Natural killer cell treated with Interleukin-12 subunit alpha and Interleukin-12 subunit beta and Interleukin-15 and Interleukin-18, amount 100 ng/mL, for 72 hours (primary cell): ENCODE data around the gene MUC5B. TPM values are rescaled to one million over a fixed set of nuclear protein-coding genes. Genes with fewer than 3 reads are reported as not detected.

ENCODE experiments used
- ATAC-seq, 2 donors: fragments of 150-1000 bp; cut with Tn5 transposase in 1 of 2; sonication (Bioruptor Pico), chemical (Tn5 transposase) in 1 of 2; 2 replicates each; pipeline ENCODE4 v1.10.0; 2021
- DNase-seq: peaks from one replicate; pipeline ENCODE4 v3.0.0; 2022; ENCODE audit warnings: low spot score
- H3K27ac Mint-ChIP-seq, 2 donors: 1 replicate in 1 of 2; 2 replicates in 1 of 2; pipeline ENCODE4 v1.8.0; 2022; ENCODE audit warnings: mixed read lengths in 2 of 2, mild to moderate bottlenecking in 1 of 2, moderate library complexity in 1 of 2
- H3K27me3 Mint-ChIP-seq, 2 donors: 1 replicate in 1 of 2; 2 replicates in 1 of 2; pipeline ENCODE4 v1.8.0; 2022; ENCODE audit warnings: mixed read lengths in 2 of 2
- H3K36me3 Mint-ChIP-seq: one replicate; pipeline ENCODE4 v1.8.0; 2022; ENCODE audit warnings: mixed read lengths
- H3K4me1 Mint-ChIP-seq, 2 donors: 1 replicate in 1 of 2; 2 replicates in 1 of 2; pipeline ENCODE4 v1.8.0; 2022; ENCODE audit warnings: low read depth in 2 of 2, mixed read lengths in 2 of 2, mild to moderate bottlenecking in 1 of 2
- H3K4me3 Mint-ChIP-seq: one replicate; pipeline ENCODE4 v1.8.0; 2022; ENCODE audit warnings: mixed read lengths
- H3K9me3 Mint-ChIP-seq: 2 replicates; pipeline ENCODE4 v1.8.0; 2022; ENCODE audit warnings: mixed read lengths
- total RNA-seq, 2 donors: library from RNA; stranded (reverse); gene quantifications; one replicate each; pipeline ENCODE4 v1.2.3, GENCODE V29; 2022

Gene MUC5B
- total RNA-seq, 2 donors from 2014 or later = not detected

DNA sequence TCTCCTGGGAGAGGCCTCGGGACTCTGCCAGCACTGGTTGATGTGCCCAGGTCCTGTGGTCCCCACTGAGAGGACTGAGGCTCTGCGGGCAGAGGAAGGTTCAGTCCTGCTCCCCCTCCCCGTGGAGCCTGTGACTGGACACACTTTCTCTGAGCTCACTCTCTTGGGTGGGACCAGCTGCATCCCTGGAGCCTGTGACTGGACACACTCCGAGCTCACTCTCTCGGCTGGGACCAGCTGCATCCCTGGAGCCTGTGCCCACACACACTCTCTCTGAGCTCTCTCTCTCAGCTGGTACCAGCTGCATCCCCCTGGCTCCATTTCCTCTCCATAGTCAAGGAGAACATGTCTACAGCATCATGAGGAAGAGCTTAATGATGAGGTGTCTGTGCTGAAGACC lies 47.1 kb downstream of the MUC5B start:
- no peaks in the 10 kb centered on the region for H3K36me3 Mint-ChIP-seq
- no peaks in the 10 kb centered on the region for H3K27me3 Mint-ChIP-seq
- no peaks in the 10 kb centered on the region for H3K9me3 Mint-ChIP-seq
- no peak for DNase-seq
- H3K4me1 Mint-ChIP-seq = peaks cover 0 to 9% of the 10 kb centered on the region in 2 donors
- no peak for ATAC-seq
- H3K4me3 Mint-ChIP-seq = no peak overlapping the region
- no peak overlapping the region for H3K27ac Mint-ChIP-seq

DNA sequence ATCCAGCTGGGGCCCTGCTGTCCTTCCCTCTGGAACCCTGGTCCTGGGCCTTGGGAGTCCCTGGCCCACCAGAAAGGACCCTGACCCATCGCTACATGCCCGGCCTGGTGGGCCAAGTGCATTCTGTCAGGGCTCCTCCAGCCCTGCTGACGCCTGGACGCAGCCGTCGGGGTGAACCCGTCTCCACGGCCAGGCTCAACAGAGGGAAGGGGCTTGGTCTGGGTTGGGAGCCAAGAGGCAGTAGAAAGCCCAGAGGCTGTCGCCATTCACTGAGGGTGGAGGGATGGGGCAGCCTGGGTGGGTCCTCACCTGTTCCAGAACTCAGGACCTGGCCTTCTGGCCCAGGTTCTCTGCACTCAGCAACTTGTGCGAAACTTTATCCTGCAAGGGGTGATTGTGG lies 47.6 kb downstream of the MUC5B start:
- Mint-ChIP-seq H3K27me3 (no peaks in the 10 kb centered on the region), H3K36me3 (no peaks in the 10 kb centered on the region), H3K4me3 (no peak overlapping the region), H3K9me3 (no peaks in the 10 kb centered on the region), H3K27ac (no peak overlapping the region), H3K4me1 (peaks cover 0 to 9% of the 10 kb centered on the region in 2 donors)
- no peak for DNase-seq
- ATAC-seq = no peak

DNA sequence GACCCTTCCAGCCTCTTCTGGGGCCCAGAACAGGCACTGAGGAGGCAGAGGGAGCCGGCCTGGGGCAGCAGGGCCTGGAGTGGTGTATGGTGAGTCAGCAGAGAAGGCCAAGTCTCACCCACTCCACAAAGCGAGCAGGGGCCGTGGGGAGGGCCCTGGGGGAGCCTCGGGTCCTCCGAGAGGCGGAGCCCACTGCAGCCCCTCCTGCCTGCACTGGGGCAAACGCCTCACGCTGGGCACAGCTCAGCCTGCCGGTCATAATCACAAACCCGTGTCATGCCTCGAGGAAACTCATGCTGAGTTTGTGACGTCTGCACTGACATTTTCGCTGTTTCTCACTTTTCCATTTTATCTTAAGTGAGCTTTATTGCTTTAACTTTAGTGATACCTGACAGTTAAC lies 48.1 kb downstream of the MUC5B start:
- ATAC-seq (peak in 1 of 2 donors; percentile 6), DNase-seq (no peak)
- H3K36me3 Mint-ChIP-seq = no peaks in the 10 kb centered on the region
- H3K9me3 Mint-ChIP-seq = no peaks in the 10 kb centered on the region
- no peaks in the 10 kb centered on the region for H3K27me3 Mint-ChIP-seq
- H3K27ac Mint-ChIP-seq = no peak overlapping the region
- H3K4me3 Mint-ChIP-seq = no peak overlapping the region
- H3K4me1 Mint-ChIP-seq = peaks cover 5 to 9% of the 10 kb centered on the region in 2 donors

DNA sequence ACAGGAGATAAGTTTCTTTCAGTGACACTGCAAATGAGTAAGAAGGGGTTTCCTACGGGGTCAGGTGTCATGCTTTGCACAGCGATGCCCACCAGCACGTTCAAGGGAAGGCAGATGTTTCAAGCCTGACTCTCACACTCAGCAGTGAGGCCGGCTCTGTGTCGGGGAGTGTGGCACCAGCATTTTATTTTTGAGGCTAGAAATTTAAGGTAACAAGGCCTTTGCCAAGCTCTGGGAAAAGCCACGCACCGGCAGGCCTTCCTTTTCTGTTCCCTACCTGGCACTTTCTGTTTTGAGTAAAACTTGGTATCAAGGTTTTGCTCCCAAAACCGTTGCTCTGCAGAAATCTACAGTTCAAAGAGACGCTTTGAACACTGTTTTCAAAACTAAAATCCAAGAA lies 48.5 kb downstream of the MUC5B start:
- no peak for DNase-seq
- Mint-ChIP-seq H3K4me3 (no peak overlapping the region), H3K27ac (no peak overlapping the region), H3K36me3 (no peaks in the 10 kb centered on the region), H3K27me3 (no peaks in the 10 kb centered on the region), H3K4me1 (peaks cover 5 to 9% of the 10 kb centered on the region in 2 donors), H3K9me3 (no peaks in the 10 kb centered on the region)
- ATAC-seq = no peak

DNA sequence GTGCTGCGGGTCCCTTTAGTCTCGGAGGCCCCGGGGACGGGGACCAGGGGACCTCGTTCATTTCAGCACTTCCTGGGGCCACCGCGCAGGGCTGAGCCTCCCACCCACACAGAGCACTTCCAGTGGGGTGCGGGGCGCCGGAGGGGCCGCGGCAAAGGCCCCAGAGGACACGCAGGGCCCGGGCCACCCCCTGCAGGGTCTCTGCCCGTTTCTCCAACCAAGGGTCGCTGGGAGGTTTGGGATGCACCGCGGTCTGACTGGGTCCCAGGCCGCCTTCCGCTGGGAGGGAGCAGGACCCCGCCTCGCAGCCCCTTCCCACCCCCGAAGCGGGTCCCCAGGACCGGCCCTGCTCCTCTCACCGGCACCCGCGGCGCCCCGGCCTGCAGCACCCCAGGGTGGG lies 49.1 kb downstream of the MUC5B start:
- DNase-seq (no peak), ATAC-seq (peak in 1 of 2 donors; percentile 6)
- peaks cover 5 to 6% of the 10 kb centered on the region in 2 donors for H3K4me1 Mint-ChIP-seq
- no peaks in the 10 kb centered on the region for H3K9me3 Mint-ChIP-seq
- H3K4me3 Mint-ChIP-seq = no peak overlapping the region
- no peaks in the 10 kb centered on the region for H3K27me3 Mint-ChIP-seq
- H3K36me3 Mint-ChIP-seq = no peaks in the 10 kb centered on the region
- H3K27ac Mint-ChIP-seq = no peak overlapping the region

DNA sequence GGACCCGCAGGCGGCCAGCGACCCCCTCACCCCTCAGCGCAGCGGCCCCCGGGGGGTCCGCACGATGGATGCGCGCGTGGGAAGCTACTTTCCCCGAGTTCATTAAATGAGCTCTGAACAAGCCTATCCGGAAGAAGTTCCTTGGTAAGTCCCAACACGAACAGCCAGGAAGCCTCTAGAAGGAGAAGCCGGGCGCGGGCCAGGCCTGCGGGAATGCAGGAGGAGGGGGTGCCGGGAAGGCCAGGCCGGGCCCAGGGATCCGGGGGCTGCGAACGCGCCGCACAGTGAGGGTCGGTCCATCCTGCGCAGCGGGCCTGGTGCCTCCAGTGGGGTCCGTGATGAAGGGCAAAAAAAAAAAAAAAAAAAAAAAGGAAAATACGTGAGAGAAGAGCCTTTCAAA lies 49.7 kb downstream of the MUC5B start:
- Mint-ChIP-seq H3K9me3 (no peaks in the 10 kb centered on the region), H3K27ac (no peak overlapping the region), H3K4me3 (no peak overlapping the region), H3K36me3 (no peaks in the 10 kb centered on the region), H3K4me1 (peaks cover 0 to 7% of the 10 kb centered on the region in 2 donors), H3K27me3 (no peaks in the 10 kb centered on the region)
- no peak for DNase-seq
- no peak for ATAC-seq

DNA sequence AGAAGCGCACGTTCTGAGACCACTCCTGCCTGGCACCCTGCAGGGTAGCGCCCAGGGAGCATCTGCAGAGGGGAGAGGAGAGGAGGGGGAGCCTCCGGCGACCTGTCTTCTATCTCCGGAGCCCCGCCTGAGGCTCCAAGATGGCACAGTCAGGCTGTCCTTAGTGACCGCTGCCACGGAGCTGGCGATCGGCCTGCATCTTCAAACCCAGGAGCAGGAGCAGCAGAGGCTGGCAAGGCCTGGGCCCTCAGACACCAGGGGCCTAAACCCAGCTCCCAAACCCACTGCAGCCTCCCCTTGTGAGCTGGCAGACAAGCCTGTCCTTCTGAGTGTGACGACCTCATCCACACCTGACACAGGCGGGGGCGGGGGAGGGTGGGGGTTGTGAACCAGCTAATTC lies 51.6 kb downstream of the MUC5B start:
- Mint-ChIP-seq H3K36me3 (no peaks in the 10 kb centered on the region), H3K27me3 (no peaks in the 10 kb centered on the region), H3K9me3 (no peaks in the 10 kb centered on the region), H3K4me1 (peaks cover 0 to 10% of the 10 kb centered on the region in 2 donors), H3K4me3 (no peak overlapping the region), H3K27ac (no peak overlapping the region)
- ATAC-seq (no peak), DNase-seq (no peak)

DNA sequence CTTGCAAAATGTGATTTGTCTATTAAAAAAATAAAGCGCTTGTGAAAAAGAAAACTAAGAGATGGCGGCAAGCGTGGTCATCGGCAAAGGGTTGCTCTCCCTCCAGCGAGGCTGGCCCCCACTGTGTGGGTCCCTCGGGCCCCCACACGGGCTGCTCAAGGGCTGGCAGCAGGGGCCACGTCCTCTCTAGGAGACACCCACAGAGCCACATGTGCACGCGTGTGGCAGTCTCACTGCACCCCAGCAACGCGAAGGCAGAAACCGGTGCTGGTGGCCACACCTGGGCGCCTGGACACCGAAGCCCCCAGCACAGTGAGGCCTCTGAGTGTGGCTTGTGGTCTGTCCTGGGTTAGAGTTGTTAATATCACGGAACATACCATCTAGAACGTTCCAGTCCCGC lies 52.2 kb downstream of the MUC5B start:
- H3K9me3 Mint-ChIP-seq = no peaks in the 10 kb centered on the region
- peaks cover 0 to 10% of the 10 kb centered on the region in 2 donors for H3K4me1 Mint-ChIP-seq
- ATAC-seq (no peak), DNase-seq (no peak)
- H3K36me3 Mint-ChIP-seq = no peaks in the 10 kb centered on the region
- H3K27ac Mint-ChIP-seq = no peak overlapping the region
- H3K27me3 Mint-ChIP-seq = no peaks in the 10 kb centered on the region
- H3K4me3 Mint-ChIP-seq = no peak overlapping the region

DNA sequence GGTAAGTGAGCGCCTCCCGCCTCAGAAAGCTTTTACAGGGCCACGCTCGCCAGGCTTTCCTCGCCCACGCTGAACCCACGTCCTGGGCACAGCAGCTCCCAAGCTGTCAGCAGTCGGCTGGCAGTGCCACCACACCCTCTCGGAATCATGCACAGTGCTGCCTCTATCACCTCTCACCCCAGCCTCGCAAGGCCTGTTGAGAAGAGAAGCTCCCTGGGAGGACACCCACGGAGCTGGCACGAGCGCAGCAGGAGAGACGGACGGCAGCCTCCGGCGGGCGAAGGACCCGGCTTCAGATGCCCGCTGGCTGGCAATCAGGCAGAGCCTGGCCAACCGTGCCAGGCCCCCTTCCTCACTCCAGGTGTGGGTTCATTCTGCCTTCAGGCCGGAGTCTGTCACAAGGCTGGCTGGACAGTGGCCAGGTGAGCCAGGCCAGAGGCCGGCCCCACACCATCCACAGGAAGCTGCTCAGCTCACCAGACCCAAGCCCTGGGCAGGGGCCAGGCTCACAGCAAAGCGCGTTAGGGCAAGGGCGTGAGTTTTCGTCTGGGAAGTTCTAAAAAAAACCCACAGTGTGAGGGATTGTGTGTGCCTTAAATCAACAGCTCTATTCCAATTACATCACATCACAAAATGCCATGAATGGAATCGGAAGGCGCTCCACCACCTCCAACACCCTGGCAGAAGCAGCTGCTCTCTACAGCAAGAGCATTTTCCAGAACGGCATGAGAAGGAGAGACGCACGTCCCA lies 53.4 kb downstream of the MUC5B start:
- no peak overlapping the region for H3K27ac Mint-ChIP-seq
- H3K4me1 Mint-ChIP-seq = peaks cover 0 to 10% of the 10 kb centered on the region in 2 donors
- no peak for ATAC-seq
- no peaks in the 10 kb centered on the region for H3K27me3 Mint-ChIP-seq
- H3K4me3 Mint-ChIP-seq = no peak overlapping the region
- no peaks in the 10 kb centered on the region for H3K36me3 Mint-ChIP-seq
- no peaks in the 10 kb centered on the region for H3K9me3 Mint-ChIP-seq
- DNase-seq = no peak

DNA sequence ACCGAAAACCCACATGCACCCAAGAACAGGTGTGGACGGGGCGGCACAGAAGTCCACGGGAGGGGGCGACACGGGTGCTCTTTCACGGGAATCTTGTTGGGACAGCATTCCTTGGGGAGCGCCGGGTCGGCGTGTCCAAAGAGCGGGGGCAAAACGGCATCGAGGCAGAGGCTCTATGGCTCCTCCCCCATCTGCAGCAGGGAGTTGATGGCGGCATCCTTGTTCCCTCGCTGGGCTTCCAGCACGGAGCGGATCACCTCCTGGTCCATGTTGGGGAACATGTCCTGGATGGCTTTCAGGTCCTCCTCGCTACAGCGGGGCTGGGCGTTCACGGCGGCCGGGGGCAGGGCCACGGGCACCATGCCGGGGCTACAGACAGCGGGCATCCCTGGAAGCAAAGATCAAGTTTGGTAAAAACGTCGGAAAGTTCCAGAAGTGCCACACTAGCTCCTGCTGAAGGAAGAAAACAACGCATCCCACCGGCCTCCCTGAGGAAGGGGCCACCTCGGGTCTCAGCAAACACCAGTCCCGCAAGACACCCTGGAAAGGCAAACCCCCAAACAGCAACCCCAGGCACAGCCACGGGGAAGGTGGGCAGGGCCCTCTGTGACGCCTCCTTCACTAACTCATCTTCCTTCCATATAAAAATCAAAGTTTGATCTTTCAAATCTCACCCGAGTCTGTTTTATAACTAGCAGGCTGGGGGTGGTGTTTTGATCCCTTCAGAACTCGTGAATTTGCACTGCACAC lies 54.2 kb downstream of the MUC5B start:
- Mint-ChIP-seq H3K4me3 (no peak overlapping the region), H3K4me1 (peaks cover 0 to 10% of the 10 kb centered on the region in 2 donors), H3K9me3 (no peaks in the 10 kb centered on the region), H3K36me3 (no peaks in the 10 kb centered on the region), H3K27me3 (no peaks in the 10 kb centered on the region), H3K27ac (no peak overlapping the region)
- ATAC-seq (no peak), DNase-seq (no peak)

DNA sequence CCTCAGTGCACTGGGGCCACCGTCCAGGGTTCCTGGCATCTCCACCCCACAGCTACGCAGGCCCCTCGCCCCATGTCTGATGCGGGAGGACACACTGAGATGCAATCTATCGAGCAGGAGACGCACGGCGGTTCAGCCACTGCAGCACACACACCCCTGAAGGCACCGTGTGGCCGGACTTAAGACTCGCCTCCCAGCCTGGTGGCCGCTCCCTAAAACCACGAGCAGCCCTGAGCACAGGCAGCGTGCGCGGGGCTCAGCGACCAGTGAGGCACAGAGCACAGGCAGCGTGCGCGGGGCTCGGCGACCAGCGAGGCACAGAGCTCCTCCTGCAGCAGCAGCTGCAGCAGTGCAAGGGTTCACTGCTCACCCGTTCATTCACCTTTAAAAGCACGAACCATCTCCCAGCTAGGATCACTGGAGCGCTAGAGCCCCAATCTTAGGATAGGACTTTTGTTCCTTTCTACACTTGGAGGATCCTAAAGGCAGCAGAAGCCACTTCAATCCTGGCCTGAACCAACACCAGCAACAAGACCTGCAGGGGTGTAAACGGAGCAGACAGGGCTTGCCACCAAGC lies 55.2 kb downstream of the MUC5B start:
- Mint-ChIP-seq H3K27ac (no peak overlapping the region), H3K36me3 (no peaks in the 10 kb centered on the region), H3K4me3 (no peak overlapping the region), H3K9me3 (no peaks in the 10 kb centered on the region), H3K4me1 (peaks cover 0 to 10% of the 10 kb centered on the region in 2 donors), H3K27me3 (no peaks in the 10 kb centered on the region)
- ATAC-seq = no peak
- no peak for DNase-seq

DNA sequence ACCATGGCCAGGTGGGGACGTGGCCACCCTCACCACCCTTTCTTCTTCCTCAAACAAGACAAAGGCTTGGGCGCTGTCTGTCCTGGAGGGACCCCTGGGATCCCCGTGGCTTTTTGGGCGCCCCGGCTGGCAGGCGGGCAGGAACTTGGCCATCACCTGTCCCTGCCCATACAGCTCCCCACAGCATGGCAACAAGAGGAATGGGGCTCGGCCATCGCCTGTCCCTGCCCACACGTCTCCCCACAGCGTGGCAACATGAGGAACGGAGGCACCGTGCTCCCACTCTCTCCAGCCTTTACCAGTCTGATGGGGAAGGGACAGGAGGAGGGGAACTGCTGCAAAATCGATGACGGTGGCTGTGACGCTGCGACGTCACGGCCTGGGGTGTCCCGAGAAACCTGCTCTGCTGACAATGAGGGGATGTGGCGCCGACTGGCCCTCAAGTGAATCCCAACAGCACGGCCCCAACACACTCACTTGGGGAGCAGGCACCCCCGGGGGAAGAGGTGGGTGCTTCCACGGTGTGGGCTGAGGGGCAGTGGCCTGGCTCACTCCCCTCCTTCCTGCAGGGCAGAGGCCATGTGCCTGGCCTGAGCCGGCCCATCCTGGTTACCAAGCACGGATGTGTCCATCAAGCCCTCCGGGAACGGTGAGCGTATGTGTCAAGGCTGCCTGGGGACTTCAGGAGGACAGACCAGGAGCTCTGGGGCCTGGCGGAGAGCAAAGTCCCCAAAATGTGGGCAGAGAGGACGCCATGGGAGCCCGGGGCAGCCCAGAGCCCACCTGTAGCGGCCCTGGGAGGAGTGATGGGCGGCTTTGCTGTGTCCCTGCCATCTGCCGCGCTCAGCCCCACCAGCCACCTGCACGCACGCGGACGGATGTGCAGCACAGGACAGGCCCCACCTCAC lies 56.2 kb downstream of the MUC5B start:
- H3K4me3 Mint-ChIP-seq = no peak overlapping the region
- H3K4me1 Mint-ChIP-seq = peaks cover 0 to 10% of the 10 kb centered on the region in 2 donors
- no peaks in the 10 kb centered on the region for H3K36me3 Mint-ChIP-seq
- DNase-seq (no peak), ATAC-seq (peak in 1 of 2 donors; percentile 15)
- no peak overlapping the region for H3K27ac Mint-ChIP-seq
- H3K9me3 Mint-ChIP-seq = no peaks in the 10 kb centered on the region
- no peaks in the 10 kb centered on the region for H3K27me3 Mint-ChIP-seq

DNA sequence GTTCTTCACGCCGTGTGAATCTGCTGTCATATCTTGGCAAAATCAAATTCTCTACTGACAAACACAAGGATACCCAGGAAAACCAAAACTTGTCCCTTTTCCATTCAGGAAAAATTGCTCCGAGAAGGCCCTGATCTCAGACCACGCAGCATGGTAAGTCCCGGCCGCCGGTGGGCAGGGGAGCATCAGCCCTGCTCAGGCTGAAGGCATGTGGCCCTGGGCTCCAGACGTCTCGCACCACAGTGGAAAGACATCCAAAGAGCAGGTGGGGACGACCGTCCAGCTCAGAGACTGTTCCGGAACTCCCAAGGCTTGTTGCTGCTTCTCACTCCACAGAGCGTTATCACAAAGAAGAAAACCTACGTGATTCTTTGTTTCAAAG lies 56.8 kb downstream of the MUC5B start:
- H3K4me3 Mint-ChIP-seq = no peak overlapping the region
- no peak for ATAC-seq

More for the DNA sequence above, 56.8 kb downstream of the MUC5B start:
- DNase-seq = no peak
- Mint-ChIP-seq H3K9me3 (no peaks in the 10 kb centered on the region), H3K36me3 (no peaks in the 10 kb centered on the region), H3K27me3 (no peaks in the 10 kb centered on the region), H3K4me1 (peaks cover 0 to 10% of the 10 kb centered on the region in 2 donors), H3K27ac (no peak overlapping the region)
